ENCODE measurements around the gene THOC5. TPM values are rescaled to one million over a fixed set of nuclear protein-coding genes. Genes with fewer than 3 reads are reported as not detected.
"Not testable (repeated sequence)": the region's sequence is repeated elsewhere in the genome, so short reads cannot be mapped to it uniquely, and the experiment has no call there.

THOC5 gene
- total RNA-seq, 1 donor from 2014 or later = 25.4 TPM

GRCh38 chr22:29563652-29564460 lies 10.3 kb upstream of the THOC5 start:
- no peak for DNase-seq

GRCh38 chr22:29559853-29560252 lies 6.3 kb upstream of the THOC5 start:
- no peak for DNase-seq

- DNase-seq = no peak
Measured at GRCh38 chr22:29559030-29559429, 5.5 kb upstream of the THOC5 start.

- no peak for DNase-seq
Measured at GRCh38 chr22:29555065-29555644, 1.6 kb upstream of the THOC5 start.

- DNase-seq = not testable (repeated sequence)
Measured at GRCh38 chr22:29552357-29552756, 1.2 kb downstream of the THOC5 start.

GRCh38 chr22:29550005-29550404 lies 3.6 kb downstream of the THOC5 start:
- no peak for DNase-seq

GRCh38 chr22:29545045-29545444 lies 8.5 kb downstream of the THOC5 start:
- not testable (repeated sequence) for DNase-seq

- DNase-seq = no peak
Measured at GRCh38 chr22:29541845-29542244, 11.7 kb downstream of the THOC5 start.

- DNase-seq = no peak
Measured at GRCh38 chr22:29539105-29539504, 14.5 kb downstream of the THOC5 start.

- DNase-seq = no peak
Measured at GRCh38 chr22:29536411-29536810, 17.1 kb downstream of the THOC5 start.

GRCh38 chr22:29531419-29531818 lies 22.1 kb downstream of the THOC5 start:
- no peak for DNase-seq

GRCh38 chr22:29530716-29531115 lies 22.8 kb downstream of the THOC5 start:
- DNase-seq = no peak

- no peak for DNase-seq
Measured at GRCh38 chr22:29528144-29528543, 25.4 kb downstream of the THOC5 start.

GRCh38 chr22:29524442-29525191 lies 28.9 kb downstream of the THOC5 start:
- DNase-seq = no peak

- DNase-seq = no peak
Measured at GRCh38 chr22:29523761-29524160, 29.8 kb downstream of the THOC5 start.

- DNase-seq = no peak
Measured at GRCh38 chr22:29521526-29521925, 32.0 kb downstream of the THOC5 start.

GRCh38 chr22:29520851-29521250 lies 32.7 kb downstream of the THOC5 start:
- DNase-seq = no peak

GRCh38 chr22:29519996-29520395 lies 33.6 kb downstream of the THOC5 start:
- no peak for DNase-seq

GRCh38 chr22:29518427-29518826 lies 35.1 kb downstream of the THOC5 start:
- DNase-seq = no peak

- DNase-seq = no peak
Measured at GRCh38 chr22:29517215-29517908, 36.2 kb downstream of the THOC5 start.

GRCh38 chr22:29512031-29512430 lies 41.5 kb downstream of the THOC5 start:
- no peak for DNase-seq

GRCh38 chr22:29511126-29511862 lies 42.3 kb downstream of the THOC5 start:
- no peak for DNase-seq

Data from skin of body (tissue), 2 donors.